Activated B cell treated with CpG ODN at 0.5 μM for 24 hours (primary cell): Measurements from ENCODE around the gene TBC1D22A. TPM values are rescaled to one million over a fixed set of nuclear protein-coding genes. Genes with fewer than 3 reads are reported as not detected.

Experiments
- ATAC-seq: fragments of 200-7000 bp; cut with Tn5 transposase; one replicate; pipeline ENCODE4 v1.10.0; 2021; ENCODE audit warnings: low read depth, mild to moderate bottlenecking, moderate library complexity
- CTCF ChIA-PET: fragments of 350-600 bp; sonication (Branson Sonifier 250); formaldehyde crosslinking; loops from one replicate; lab custom pipeline; 2021; ENCODE audit warnings: antibody characterized with exemption; lab: Charles Lee
- POLR2A ChIA-PET: fragments of 350-600 bp; sonication (Branson Sonifier 250); formaldehyde crosslinking; loops from one replicate; lab custom pipeline; 2021; ENCODE audit warnings: antibody characterized with exemption; lab: Charles Lee
- DNase-seq: peaks from one replicate; pipeline ENCODE4 v3.0.0; 2022
- H3K27ac Mint-ChIP-seq: one replicate; pipeline ENCODE4 v1.8.0; 2020; ENCODE audit warnings: mixed read lengths
- H3K27me3 Mint-ChIP-seq: one replicate; pipeline ENCODE4 v1.8.0; 2021; ENCODE audit warnings: mixed read lengths
- H3K36me3 Mint-ChIP-seq: one replicate; pipeline ENCODE4 v1.8.0; 2021; ENCODE audit warnings: low read depth, mixed read lengths
- H3K4me1 Mint-ChIP-seq: one replicate; pipeline ENCODE4 v1.8.0; 2021; ENCODE audit warnings: mixed read lengths
- H3K4me3 Mint-ChIP-seq: one replicate; pipeline ENCODE4 v1.8.0; 2020; ENCODE audit warnings: mild to moderate bottlenecking, mixed read lengths
- H3K9me3 Mint-ChIP-seq: one replicate; pipeline ENCODE4 v1.8.0; 2020; ENCODE audit warnings: mixed read lengths
- CTCF ChIP-seq: fragments of 200-600 bp; IDR thresholded peaks from one replicate; pipeline ENCODE4 v1.8.0; 2022; ENCODE audit warnings: antibody characterized with exemption, mild to moderate bottlenecking
- intact Hi-C: fragments of 100-400 bp; cut with micrococcal nuclease; formaldehyde crosslinking; loops from one replicate; pipeline ENCODE4 v1.15.1; 2024
- total RNA-seq: library from RNA; stranded (reverse); gene quantifications from 2 replicates; pipeline ENCODE4 v1.2.3, GENCODE V29; 2022

Gene TBC1D22A
- total RNA-seq, 1 donor from 2014 or later = 85.9 TPM

GRCh38 chr22:47196881-47197772 is 434.7 kb downstream of the TBC1D22A start:
- no peak overlapping the region for H3K4me3 Mint-ChIP-seq
- intact Hi-C loops = no loop called here
- no peaks in the 10 kb centered on the region for H3K27me3 Mint-ChIP-seq
- H3K27ac Mint-ChIP-seq = no peak overlapping the region
- H3K4me1 Mint-ChIP-seq = no peaks in the 10 kb centered on the region
- CTCF ChIA-PET = no interaction called here
- no peaks in the 10 kb centered on the region for H3K9me3 Mint-ChIP-seq
- POLR2A ChIA-PET = no interaction called here
- no peaks in the 10 kb centered on the region for H3K36me3 Mint-ChIP-seq
- ATAC-seq (no peak), DNase-seq (no peak)
- TF ChIP-seq CTCF = no peak

- H3K4me3 Mint-ChIP-seq = no peak overlapping the region
- H3K36me3 Mint-ChIP-seq = no peaks in the 10 kb centered on the region
- no peaks in the 10 kb centered on the region for H3K27me3 Mint-ChIP-seq
- no peak for ATAC-seq
- ChIA-PET CTCF (no interaction called here), POLR2A (no interaction called here)
- TF ChIP-seq CTCF = no peak
- H3K9me3 Mint-ChIP-seq = no peaks in the 10 kb centered on the region
- DNase-seq = no peak
- H3K27ac Mint-ChIP-seq = no peak overlapping the region
- intact Hi-C loops = no loop called here
- H3K4me1 Mint-ChIP-seq = no peaks in the 10 kb centered on the region
Observed at GRCh38 chr22:47197773-47198500, 435.5 kb downstream of the TBC1D22A start.

GRCh38 chr22:47198801-47199251 is 436.4 kb downstream of the TBC1D22A start:
- ChIA-PET CTCF (no interaction called here), POLR2A (no interaction called here)
- intact Hi-C loops = no loop called here
- H3K9me3 Mint-ChIP-seq = no peaks in the 10 kb centered on the region
- no peaks in the 10 kb centered on the region for H3K4me1 Mint-ChIP-seq
- DNase-seq (no peak), ATAC-seq (no peak)
- H3K27ac Mint-ChIP-seq = no peak overlapping the region
- no peak for TF ChIP-seq CTCF
- no peaks in the 10 kb centered on the region for H3K36me3 Mint-ChIP-seq
- no peaks in the 10 kb centered on the region for H3K27me3 Mint-ChIP-seq
- H3K4me3 Mint-ChIP-seq = no peak overlapping the region

GRCh38 chr22:47199261-47199978 is 437.0 kb downstream of the TBC1D22A start:
- Mint-ChIP-seq H3K4me3 (no peak overlapping the region), H3K36me3 (no peaks in the 10 kb centered on the region), H3K4me1 (no peaks in the 10 kb centered on the region), H3K27me3 (no peaks in the 10 kb centered on the region), H3K27ac (no peak overlapping the region), H3K9me3 (no peaks in the 10 kb centered on the region)
- ChIA-PET CTCF (no interaction called here), POLR2A (no interaction called here)
- ATAC-seq (no peak), DNase-seq (no peak)
- TF ChIP-seq CTCF = no peak
- intact Hi-C loops = no loop called here

GRCh38 chr22:47199979-47200272 is 437.5 kb downstream of the TBC1D22A start:
- no peaks in the 10 kb centered on the region for H3K4me1 Mint-ChIP-seq
- intact Hi-C loops = no loop called here
- POLR2A ChIA-PET = no interaction called here
- no peaks in the 10 kb centered on the region for H3K27me3 Mint-ChIP-seq
- TF ChIP-seq CTCF = no peak
- no peak overlapping the region for H3K27ac Mint-ChIP-seq
- no peak for DNase-seq
- no peaks in the 10 kb centered on the region for H3K36me3 Mint-ChIP-seq
- CTCF ChIA-PET = no interaction called here
- ATAC-seq = no peak
- H3K9me3 Mint-ChIP-seq = no peaks in the 10 kb centered on the region
- H3K4me3 Mint-ChIP-seq = no peak overlapping the region
